HepG2 (cell line): ENCODE results near the gene TEX35. TPM values are rescaled to one million over a fixed set of nuclear protein-coding genes. Genes with fewer than 3 reads are reported as not detected.

Source experiments
- ARID5B ChIP-seq: IDR thresholded peaks from 2 replicates; pipeline ENCODE4 v1.4.0; 2020; ENCODE audit warnings: mild to moderate bottlenecking, missing genetic modification reagents
- BCL6 ChIP-seq: IDR thresholded peaks from 2 replicates; pipeline ENCODE4 v1.6.1; 2016; ENCODE audit warnings: missing genetic modification reagents, missing compliant biosample characterization
- CERS6 ChIP-seq: sonication (generic); formaldehyde crosslinking; IDR thresholded peaks from 2 replicates; pipeline ENCODE4 v1.5.0; 2020; ENCODE audit warnings: missing genetic modification reagents
- ELK4 ChIP-seq: sonication (generic); formaldehyde crosslinking; IDR thresholded peaks from 2 replicates; pipeline ENCODE4 v1.9.0; 2021; ENCODE audit warnings: missing genetic modification reagents, borderline replicate concordance
- ETV5 ChIP-seq: IDR thresholded peaks from 2 replicates; pipeline ENCODE4 v1.6.1; 2018; ENCODE audit warnings: missing biosample characterization, missing genetic modification reagents, inconsistent platforms, borderline replicate concordance
- HMGXB3 ChIP-seq: sonication (generic); formaldehyde crosslinking; IDR thresholded peaks from 2 replicates; pipeline ENCODE4 v1.4.0; 2020; ENCODE audit warnings: missing genetic modification reagents, borderline replicate concordance
- MAFF ChIP-seq: IDR thresholded peaks from 2 replicates; pipeline ENCODE4 v1.6.1; 2011; ENCODE audit warnings: low read depth, low read length, improper control_type of control experiment
- NFKB2 ChIP-seq: sonication (generic); formaldehyde crosslinking; IDR thresholded peaks from 2 replicates; pipeline ENCODE4 v1.4.0; 2020; ENCODE audit warnings: missing genetic modification reagents, borderline replicate concordance
- PHF20 ChIP-seq: sonication (generic); formaldehyde crosslinking; IDR thresholded peaks from 2 replicates; pipeline ENCODE4 v1.5.0; 2020; ENCODE audit warnings: mild to moderate bottlenecking, missing genetic modification reagents
- PHF21A ChIP-seq: sonication (generic); formaldehyde crosslinking; IDR thresholded peaks from 2 replicates; pipeline ENCODE4 v1.5.0; 2020; ENCODE audit warnings: mild to moderate bottlenecking, missing genetic modification reagents
- REPIN1 ChIP-seq: sonication (generic); formaldehyde crosslinking; IDR thresholded peaks from 2 replicates; pipeline ENCODE4 v1.8.0; 2022; ENCODE audit warnings: missing genetic modification reagents, low read depth, mild to moderate bottlenecking, borderline replicate concordance
- SP140L ChIP-seq: sonication (generic); formaldehyde crosslinking; IDR thresholded peaks from 2 replicates; pipeline ENCODE4 v1.4.0; 2020; ENCODE audit warnings: missing genetic modification reagents, borderline replicate concordance
- ZNF317 ChIP-seq: sonication (generic); formaldehyde crosslinking; IDR thresholded peaks from 2 replicates; pipeline ENCODE4 v1.5.0; 2020; ENCODE audit warnings: mild to moderate bottlenecking, missing genetic modification reagents
- ZNF510 ChIP-seq: sonication (generic); formaldehyde crosslinking; IDR thresholded peaks from 2 replicates; pipeline ENCODE4 v1.4.0; 2020; ENCODE audit warnings: low read depth, mild to moderate bottlenecking, missing genetic modification reagents
- ZNF564 ChIP-seq: sonication (generic); formaldehyde crosslinking; IDR thresholded peaks from 2 replicates; pipeline ENCODE4 v1.8.1; 2023; ENCODE audit warnings: mild to moderate bottlenecking, missing genetic modification reagents
- ZNF576 ChIP-seq: sonication (generic); formaldehyde crosslinking; IDR thresholded peaks from 2 replicates; pipeline ENCODE4 v1.4.0; 2020; ENCODE audit warnings: mild to moderate bottlenecking, missing genetic modification reagents
- ZNF740 ChIP-seq: sonication (generic); formaldehyde crosslinking; IDR thresholded peaks from 2 replicates; pipeline ENCODE4 v1.4.0; 2020; ENCODE audit warnings: missing genetic modification reagents
- polyA plus RNA-seq, 8 experiments: library from polyadenylated mRNA; depleted of rRNA in 3 of 8; stranded (reverse) in 7 of 8; unstranded in 1 of 8; fragments of >200 nt; fragmentation: Illumina TruSeq in 4 of 8; extraction: Trizol in 4 of 8; gene quantifications; 2 replicates each; pipeline versions ENCODE4 v1.2.1 to v1.2.3, GENCODE V29; 2011 to 2016; ENCODE audit warnings: low read depth in 4 of 8, missing spikeins in 1 of 8, mixed read lengths in 1 of 8; ENCODE audit not compliant: insufficient read depth in 1 of 8
- total RNA-seq, 5 experiments: library from RNA; depleted of rRNA; stranded (reverse); fragments of >200 nt; fragmentation: Illumina TruSeq; extraction: Trizol; gene quantifications; 2 replicates each; pipeline ENCODE4 v1.2.3, GENCODE V29; 2016; ENCODE audit warnings: low read depth in 1 of 5

TEX35 gene
- total and polyA plus RNA-seq, 2 of the 13 experiments (the other 11 are each of a cell fraction or from before 2014, with no cell fraction given): not detected

GRCh38 chr1:178541829-178542553, 29.1 kb downstream of the TEX35 start (continued):
- TF ChIP-seq CERS6 (no peak), ZNF740 (CRISPR knock-in tag) (no peak; the same call in 1 of the 2 replicates), ZNF564 (peak; percentile 76; the same call in 1 of the 2 replicates), HMGXB3 (peak; percentile 57; the same call in 1 of the 2 replicates), PHF21A (CRISPR knock-in tag) (peak; percentile 96), ZNF510 (CRISPR knock-in tag) (no peak; the same call in 1 of the 2 replicates), MAFF (no peak), NFKB2 (CRISPR knock-in tag) (peak; percentile 25; the same call in 1 of the 2 replicates), ZNF576 (CRISPR knock-in tag) (no peak), ZNF317 (peak; percentile 85), PHF20 (CRISPR knock-in tag) (peak; percentile 77; the same call in 1 of the 2 replicates), ARID5B (peak; percentile 79), ELK4 (no peak), ETV5 (CRISPR knock-in tag) (peak; percentile 97), BCL6 (peak; percentile 21; the same call in 1 of the 2 replicates), REPIN1 (peak; percentile 74; the same call in 1 of the 2 replicates), SP140L (CRISPR knock-in tag) (0 out of 2 replicates have a peak, but pooled peaks have one; percentile 67)
